NCI-H1048 (cell line): ENCODE measurements around the gene INPP4B.

Experiments used
- DNase-seq: peaks from one replicate; lab custom pipeline; 2025; lab: John Stamatoyannopoulos, UW

The INPP4B gene

GRCh38 chr4:142725886-142726285 lies 120.2 kb downstream of the INPP4B start:
- DNase-seq = no peak

GRCh38 chr4:142721187-142721586 lies 124.9 kb downstream of the INPP4B start:
- DNase-seq = no peak

- no peak for DNase-seq
Measured at GRCh38 chr4:142719854-142720541, 126.1 kb downstream of the INPP4B start.

GRCh38 chr4:142718981-142719380 lies 127.1 kb downstream of the INPP4B start:
- no peak for DNase-seq

- no peak for DNase-seq
Measured at GRCh38 chr4:142715727-142716126, 130.4 kb downstream of the INPP4B start.

GRCh38 chr4:142713282-142714030 lies 132.6 kb downstream of the INPP4B start:
- no peak for DNase-seq

GRCh38 chr4:142708231-142708630 lies 137.9 kb downstream of the INPP4B start:
- no peak for DNase-seq

GRCh38 chr4:142707401-142707800 lies 138.7 kb downstream of the INPP4B start:
- DNase-seq = no peak

GRCh38 chr4:142706381-142706780 lies 139.7 kb downstream of the INPP4B start:
- DNase-seq = no peak

GRCh38 chr4:142705820-142706219 lies 140.3 kb downstream of the INPP4B start:
- no peak for DNase-seq

GRCh38 chr4:142703694-142704309 lies 142.3 kb downstream of the INPP4B start:
- DNase-seq = no peak

GRCh38 chr4:142701017-142701416 lies 145.1 kb downstream of the INPP4B start:
- DNase-seq = no peak

GRCh38 chr4:142700531-142700930 lies 145.6 kb downstream of the INPP4B start:
- DNase-seq = no peak

- DNase-seq = no peak
Measured at GRCh38 chr4:142698552-142698951, 147.5 kb downstream of the INPP4B start.

GRCh38 chr4:142697928-142698327 lies 148.2 kb downstream of the INPP4B start:
- DNase-seq = no peak

- no peak for DNase-seq
Measured at GRCh38 chr4:142697320-142697719, 148.8 kb downstream of the INPP4B start.

- DNase-seq = no peak
Measured at GRCh38 chr4:142696334-142697122, 149.6 kb downstream of the INPP4B start.

- no peak for DNase-seq
Measured at GRCh38 chr4:142690406-142691163, 155.5 kb downstream of the INPP4B start.

GRCh38 chr4:142687547-142688275 lies 158.4 kb downstream of the INPP4B start:
- no peak for DNase-seq

- no peak for DNase-seq
Measured at GRCh38 chr4:142686081-142686480, 160.0 kb downstream of the INPP4B start.

- DNase-seq = no peak
Measured at GRCh38 chr4:142683997-142684396, 162.1 kb downstream of the INPP4B start.
